ENCODE measurements around the gene EP400.

- TF ChIP-seq FOXK2 (IDR thresholded peaks at IDR 0.05), result no peak
- TF ChIP-seq CTBP1 (IDR thresholded peaks at IDR 0.05; ENCODE audit: borderline replicate concordance), result no peak
- TF ChIP-seq FOXA1 (IDR thresholded peaks at IDR 0.05), result no peak
- no peak for TF ChIP-seq L3MBTL2 (conservative IDR thresholded peaks at IDR 0.05)
- TF ChIP-seq ELF4 (IDR thresholded peaks at IDR 0.05), result no peak
- no peak for TF ChIP-seq SUZ12 (IDR thresholded peaks at IDR 0.05)
- TF ChIP-seq HDGF (IDR thresholded peaks at IDR 0.05; ENCODE audit: borderline replicate concordance), result no peak
- no peak for TF ChIP-seq ARNT (IDR thresholded peaks at IDR 0.05)
- TF ChIP-seq ZNF384 (IDR thresholded peaks at IDR 0.05), result no peak
- TF ChIP-seq FOXM1 (IDR thresholded peaks at IDR 0.05; ENCODE audit: borderline replicate concordance), result no peak
- no peak for TF ChIP-seq BHLHE40 (IDR thresholded peaks at IDR 0.05; ENCODE audit: borderline replicate concordance)
- no peak for TF ChIP-seq SP1 (IDR thresholded peaks at IDR 0.05)
- no peak for TF ChIP-seq TARDBP (IDR thresholded peaks at IDR 0.05)
- TF ChIP-seq PKNOX1 (IDR thresholded peaks at IDR 0.05), result no peak
These were observed 70.1 kb downstream of the EP400 start for GRCh38 chr12:132019891-132020290.
